ENCODE measurements around the gene METRN.
A peak's percentile ranks its signal among the peaks of the same experiment; 100 is the strongest.

DNA sequence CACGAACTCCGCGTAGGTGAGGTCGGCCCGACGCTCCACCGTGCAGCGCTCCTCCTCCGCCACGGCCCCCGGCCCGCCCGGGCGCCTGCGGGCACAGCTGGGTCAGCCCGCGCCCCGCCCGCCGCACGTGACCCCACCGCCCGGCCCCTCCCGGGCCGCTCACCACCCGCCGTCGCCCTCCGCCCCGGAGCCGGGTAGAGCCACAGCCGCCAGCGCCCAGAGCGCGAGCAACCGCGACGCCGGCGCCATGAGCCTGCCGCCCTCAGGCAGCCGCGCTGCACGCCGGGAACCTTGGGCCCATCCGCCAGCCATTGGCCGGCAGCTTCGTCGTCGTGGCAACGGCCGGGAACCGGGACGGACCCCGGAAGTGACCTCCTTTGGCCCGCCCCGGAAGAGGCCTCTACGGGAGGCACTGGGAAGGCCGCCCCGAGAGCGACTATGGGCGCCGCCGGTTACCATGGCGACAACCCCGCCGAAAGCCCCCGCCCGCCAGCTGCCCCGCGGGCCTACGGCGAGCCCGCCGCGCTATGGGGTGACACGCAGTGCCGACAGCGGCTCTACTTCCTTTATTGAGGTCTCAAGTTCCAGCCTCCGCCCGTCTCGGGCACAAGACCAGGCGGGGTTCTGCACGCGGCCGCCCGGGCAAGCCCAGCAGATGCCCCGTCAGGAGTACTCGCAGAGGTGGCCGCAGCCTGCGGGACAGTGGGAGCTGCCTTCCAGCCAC is 30.7 kb upstream of the METRN start, which contains the start of gene JMJD8:
- TF ChIP-seq CTCF (IDR thresholded peaks at IDR 0.05), result no peak
- peak; percentile 40 to 42 for TF ChIP-seq POLR2A (IDR thresholded peaks at IDR 0.05)

Data from Peyer's patch (tissue), 4 donors.